GM12874 (cell line): ENCODE measurements around the gene CETN2.

Experiments
- TF ChIP-seq, protein P1 (sequence below): IDR thresholded peaks from 2 replicates; pipeline ENCODE4 v1.5.1; 2011; ENCODE audit warnings: low read depth, mild to moderate bottlenecking, control low read depth, low read length, moderate library complexity; ENCODE audit not compliant: insufficient read depth

Gene CETN2

DNA sequence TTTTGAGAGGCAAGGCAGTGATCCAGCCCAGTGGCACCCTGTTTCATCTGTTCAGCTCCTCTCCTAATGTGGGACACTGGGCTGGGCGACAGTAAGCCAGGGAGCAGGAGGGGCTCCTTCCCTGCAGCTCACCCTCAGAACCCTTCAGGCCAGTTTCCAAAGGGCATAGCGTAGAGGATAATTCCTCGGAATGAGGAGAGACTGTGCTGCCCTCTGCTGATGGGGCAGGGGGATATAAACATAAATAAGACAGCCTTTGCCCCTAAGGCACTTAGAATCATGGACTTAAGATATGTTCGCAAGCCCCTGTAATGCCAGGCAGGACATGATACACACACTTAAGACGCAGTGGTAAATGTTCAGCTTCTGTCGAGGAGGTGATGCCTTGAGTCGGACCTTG, 39.4 kb upstream of the CETN2 start:
- TF ChIP-seq, protein P1, sequence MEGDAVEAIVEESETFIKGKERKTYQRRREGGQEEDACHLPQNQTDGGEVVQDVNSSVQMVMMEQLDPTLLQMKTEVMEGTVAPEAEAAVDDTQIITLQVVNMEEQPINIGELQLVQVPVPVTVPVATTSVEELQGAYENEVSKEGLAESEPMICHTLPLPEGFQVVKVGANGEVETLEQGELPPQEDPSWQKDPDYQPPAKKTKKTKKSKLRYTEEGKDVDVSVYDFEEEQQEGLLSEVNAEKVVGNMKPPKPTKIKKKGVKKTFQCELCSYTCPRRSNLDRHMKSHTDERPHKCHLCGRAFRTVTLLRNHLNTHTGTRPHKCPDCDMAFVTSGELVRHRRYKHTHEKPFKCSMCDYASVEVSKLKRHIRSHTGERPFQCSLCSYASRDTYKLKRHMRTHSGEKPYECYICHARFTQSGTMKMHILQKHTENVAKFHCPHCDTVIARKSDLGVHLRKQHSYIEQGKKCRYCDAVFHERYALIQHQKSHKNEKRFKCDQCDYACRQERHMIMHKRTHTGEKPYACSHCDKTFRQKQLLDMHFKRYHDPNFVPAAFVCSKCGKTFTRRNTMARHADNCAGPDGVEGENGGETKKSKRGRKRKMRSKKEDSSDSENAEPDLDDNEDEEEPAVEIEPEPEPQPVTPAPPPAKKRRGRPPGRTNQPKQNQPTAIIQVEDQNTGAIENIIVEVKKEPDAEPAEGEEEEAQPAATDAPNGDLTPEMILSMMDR = no peak

DNA sequence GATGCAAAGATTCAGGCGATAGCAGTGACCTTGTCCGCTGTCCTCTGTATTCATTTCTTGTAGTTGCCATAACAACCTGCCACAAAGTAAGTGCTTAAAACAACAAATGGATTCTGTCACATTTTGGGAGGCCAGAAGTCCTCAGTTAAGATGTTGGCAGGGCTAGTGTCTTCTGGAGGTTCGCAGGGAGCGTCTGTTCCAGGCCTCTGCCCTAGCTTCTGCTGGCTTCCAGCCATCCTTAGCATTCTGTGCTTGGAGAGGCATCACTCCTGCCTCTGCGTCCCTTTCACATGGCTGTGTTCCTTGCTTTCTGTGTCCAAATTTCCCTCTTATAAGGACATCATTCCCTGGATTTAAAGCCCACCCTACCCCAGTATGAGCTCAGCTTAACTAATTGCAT, 35.8 kb upstream of the CETN2 start:
- TF ChIP-seq, protein P1 = no peak

DNA sequence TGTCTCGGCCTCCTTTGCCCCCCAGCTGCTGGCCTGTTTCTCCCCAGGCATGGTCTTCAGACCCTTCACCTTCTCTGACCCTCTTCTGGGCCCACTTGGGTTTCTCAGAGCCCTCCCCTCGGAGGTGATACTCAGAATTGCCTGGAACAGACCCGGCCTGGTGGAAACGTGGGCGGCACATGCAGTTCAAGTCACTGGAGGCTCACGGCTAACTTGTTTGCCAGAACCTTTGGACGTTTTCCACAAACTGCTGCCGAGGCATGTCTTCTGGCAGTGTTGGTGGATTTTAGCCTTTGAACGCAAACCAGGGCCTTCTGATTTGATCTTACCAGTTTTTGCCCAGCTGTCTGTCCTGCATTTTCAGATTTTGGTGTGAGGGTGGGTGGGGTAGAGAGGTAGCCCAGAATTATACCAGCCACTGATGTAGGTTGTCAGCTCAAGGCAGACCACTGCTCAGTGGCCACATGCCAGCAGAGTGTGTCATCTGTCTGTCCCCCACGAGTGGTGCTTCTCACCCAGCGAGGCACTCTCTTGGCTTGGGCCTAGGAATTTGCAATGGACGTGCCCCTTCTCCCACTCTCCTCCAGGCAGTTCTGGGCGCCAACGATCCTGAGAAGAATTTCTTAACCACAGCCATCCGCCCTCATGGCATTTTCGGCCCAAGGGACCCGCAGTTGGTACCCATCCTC, 34.8 kb upstream of the CETN2 start:
- TF ChIP-seq, protein P1 = no peak

DNA sequence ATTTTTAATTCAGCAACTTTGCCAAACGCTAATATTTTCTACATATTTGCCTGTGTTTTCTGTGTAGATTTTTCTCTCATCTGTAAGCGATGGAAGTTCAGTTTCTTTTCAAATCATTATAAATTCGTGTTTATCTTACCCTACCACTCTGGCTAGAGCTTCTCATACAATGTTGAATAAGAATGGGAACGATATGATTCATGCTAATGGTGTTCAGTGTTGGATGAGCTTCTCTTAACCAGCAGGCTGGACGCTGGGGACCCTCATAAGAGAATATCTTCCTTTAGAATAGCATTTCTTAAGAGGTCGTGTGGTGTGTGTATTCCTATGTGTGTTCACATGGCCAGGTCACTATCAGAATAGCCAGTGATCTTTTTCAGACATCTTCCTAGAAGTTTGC, 31.3 kb upstream of the CETN2 start:
- TF ChIP-seq, protein P1 = no peak

DNA sequence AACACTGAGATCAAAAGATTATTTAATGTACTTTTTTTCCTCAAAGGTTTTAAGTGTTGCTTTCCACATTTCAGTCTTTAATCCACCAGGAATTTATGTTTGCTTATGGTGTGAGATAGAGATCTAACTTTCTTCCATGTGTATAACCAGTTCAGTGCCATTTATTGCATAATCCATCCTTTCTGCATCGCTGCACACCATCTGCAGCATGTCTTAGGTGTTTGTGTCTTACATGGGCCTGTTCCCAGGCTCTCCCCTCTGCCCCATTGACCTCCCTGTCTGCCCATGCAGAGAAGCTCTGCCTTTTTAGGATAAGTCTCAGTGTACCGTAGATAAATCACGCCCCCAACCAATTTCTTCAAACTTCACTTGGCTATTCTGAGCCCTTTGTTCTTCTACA, 30.6 kb upstream of the CETN2 start:
- TF ChIP-seq, protein P1 = no peak

DNA sequence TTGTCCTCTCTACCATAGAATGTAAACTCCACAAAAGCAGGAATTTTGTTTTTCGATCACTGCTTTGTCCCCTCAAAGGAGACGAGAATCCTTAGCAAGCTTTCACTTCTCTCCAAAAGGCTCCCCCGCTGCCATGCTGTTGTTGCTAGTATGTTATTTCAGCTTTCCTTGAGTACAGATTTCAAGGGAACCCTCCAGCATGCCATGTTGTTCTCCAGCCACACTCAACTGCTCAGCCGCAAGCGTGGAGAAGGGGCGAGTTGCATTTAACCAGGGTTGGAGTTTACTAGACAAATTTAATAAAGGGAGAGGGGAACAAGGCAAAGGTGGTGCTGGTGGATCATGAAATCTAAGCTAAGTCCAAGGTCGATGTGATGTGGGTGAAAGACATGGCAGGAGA, 23.4 kb upstream of the CETN2 start:
- TF ChIP-seq, protein P1 = no peak

DNA sequence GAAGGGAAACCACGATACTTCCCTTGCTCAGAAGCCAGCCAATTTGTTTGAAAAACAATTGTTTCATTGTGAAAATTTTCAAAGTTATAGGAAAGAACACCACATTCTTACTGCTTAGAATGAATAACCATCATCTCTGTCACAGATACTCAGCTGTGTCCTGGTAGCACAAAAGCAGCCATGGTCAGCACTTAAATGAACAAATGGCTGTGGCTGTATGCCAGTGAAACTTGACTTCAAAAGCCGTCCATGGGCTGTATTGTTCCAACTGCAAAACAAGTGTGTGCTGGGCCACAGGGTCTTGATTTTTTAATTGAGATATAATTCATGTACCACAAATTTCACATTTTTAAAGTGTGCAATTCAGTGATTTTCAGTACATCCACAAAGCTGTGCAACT, 19.9 kb upstream of the CETN2 start:
- TF ChIP-seq, protein P1 = no peak

DNA sequence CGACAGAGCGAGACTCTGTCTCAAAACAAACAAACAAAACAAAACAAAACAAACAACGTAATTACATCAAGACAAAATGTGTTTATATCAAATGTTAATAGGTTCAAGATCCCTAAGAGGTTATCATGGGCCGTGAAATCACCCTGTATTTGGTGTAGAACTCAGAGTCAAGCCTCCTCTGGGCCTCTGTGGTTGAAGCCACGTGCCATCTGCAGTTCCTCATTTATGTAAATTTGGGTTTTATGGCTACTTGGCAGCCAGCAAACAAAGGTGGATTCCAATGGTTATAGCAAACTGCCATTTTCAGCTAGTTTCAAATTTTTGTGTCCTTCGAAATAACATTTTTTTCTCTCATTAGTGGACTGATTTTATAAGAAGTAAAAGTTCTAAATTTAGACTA, 16.7 kb upstream of the CETN2 start:
- TF ChIP-seq, protein P1 = no peak
